NCI-H146 (cell line): ENCODE results near the gene HOMEZ.
A peak's percentile ranks its signal among the peaks of the same experiment; 100 is the strongest.
"Not testable (repeated sequence)": the region's sequence is repeated elsewhere in the genome, so short reads cannot be mapped to it uniquely, and the experiment has no call there.

Experiments used
- DNase-seq: peaks from one replicate; lab custom pipeline; 2025; lab: John Stamatoyannopoulos, UW

HOMEZ gene

DNA sequence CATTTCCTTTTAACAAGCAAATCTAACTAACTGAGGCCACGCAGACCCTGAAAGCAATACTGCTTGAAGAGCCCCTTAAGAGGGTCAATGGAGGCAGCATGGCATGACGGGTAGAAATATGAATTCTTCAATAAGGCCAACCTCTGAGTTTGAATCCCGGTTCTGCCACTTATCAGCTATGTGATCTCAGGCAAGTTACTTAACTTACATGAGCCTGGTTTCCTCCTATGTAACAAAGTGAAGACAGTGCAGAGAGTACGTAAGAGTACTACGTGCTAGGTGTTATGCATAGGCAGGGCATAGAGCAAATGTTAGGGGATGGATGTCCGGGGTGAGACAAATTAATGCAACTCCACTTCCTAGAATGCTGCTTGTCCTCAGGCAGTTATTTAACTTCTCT lies 4.7 kb downstream of the HOMEZ start:
- DNase-seq: no peak

- DNase-seq: not testable (repeated sequence)
Measured at GRCh38 chr14:23277928-23278327, 8.0 kb downstream of the HOMEZ start.

DNA sequence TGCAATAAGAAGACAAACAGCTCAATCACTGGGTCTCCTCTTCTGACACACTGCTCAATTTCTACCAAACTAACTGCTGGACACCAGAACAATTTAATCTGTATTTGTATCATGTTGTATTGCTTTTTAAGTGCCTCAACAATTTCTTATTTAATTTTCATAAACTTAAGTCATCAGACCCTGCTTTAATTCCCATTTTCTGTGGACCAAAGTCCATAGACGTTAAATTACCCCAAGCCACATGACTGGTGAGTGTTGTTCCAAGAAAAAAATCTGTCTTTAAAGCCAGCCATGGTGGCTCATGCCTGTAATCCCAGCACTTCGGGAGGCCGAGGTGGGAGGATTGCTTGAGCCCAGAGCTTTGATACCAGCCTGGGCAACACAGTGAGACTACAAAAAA lies 8.7 kb downstream of the HOMEZ start:
- DNase-seq: no peak

- no peak for DNase-seq
Measured at GRCh38 chr14:23275412-23275811, 10.5 kb downstream of the HOMEZ start.

GRCh38 chr14:23269193-23269592 lies 16.7 kb downstream of the HOMEZ start:
- DNase-seq: no peak

DNA sequence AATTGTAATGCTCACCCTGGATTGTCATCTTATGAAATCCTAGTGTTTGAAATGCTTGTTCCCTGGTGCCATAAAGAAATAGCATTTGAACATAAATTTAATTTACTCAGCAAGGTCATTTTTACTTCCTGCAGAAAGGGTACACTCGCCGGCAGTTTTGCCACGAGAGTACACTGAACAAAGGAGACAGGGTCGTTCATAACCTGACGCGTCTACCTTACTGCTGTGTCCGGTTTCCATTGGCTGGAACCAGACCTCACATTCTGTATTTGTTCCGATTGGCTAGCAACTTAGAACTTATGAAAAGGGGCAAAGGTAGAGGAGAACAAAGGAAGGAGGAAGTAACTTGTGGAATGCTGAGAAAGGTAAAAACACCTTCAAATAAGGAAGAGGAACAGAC lies 25.1 kb downstream of the HOMEZ start:
- not testable (repeated sequence) for DNase-seq

DNA sequence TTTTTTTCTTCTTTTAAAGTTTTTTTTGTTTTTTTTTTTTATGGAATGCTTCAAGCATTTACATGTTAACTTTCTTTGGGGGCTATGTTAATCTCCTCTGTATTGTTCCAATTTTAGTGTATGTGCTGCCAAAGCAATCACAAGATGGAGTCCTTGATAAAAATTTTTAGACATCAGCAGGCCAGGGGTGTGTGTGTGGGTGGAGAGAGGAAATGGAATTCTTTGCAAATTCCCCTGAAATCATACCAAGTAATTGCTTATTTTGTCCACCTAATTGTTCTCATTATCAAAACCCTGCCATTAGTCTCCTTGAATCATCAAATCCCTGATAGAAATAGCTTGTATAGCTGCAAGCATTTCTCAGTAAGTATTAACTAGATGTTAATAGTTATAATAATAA lies 26.5 kb downstream of the HOMEZ start:
- DNase-seq: no peak

- DNase-seq: no peak
Measured at GRCh38 chr14:23258256-23258655, 27.7 kb downstream of the HOMEZ start.

DNA sequence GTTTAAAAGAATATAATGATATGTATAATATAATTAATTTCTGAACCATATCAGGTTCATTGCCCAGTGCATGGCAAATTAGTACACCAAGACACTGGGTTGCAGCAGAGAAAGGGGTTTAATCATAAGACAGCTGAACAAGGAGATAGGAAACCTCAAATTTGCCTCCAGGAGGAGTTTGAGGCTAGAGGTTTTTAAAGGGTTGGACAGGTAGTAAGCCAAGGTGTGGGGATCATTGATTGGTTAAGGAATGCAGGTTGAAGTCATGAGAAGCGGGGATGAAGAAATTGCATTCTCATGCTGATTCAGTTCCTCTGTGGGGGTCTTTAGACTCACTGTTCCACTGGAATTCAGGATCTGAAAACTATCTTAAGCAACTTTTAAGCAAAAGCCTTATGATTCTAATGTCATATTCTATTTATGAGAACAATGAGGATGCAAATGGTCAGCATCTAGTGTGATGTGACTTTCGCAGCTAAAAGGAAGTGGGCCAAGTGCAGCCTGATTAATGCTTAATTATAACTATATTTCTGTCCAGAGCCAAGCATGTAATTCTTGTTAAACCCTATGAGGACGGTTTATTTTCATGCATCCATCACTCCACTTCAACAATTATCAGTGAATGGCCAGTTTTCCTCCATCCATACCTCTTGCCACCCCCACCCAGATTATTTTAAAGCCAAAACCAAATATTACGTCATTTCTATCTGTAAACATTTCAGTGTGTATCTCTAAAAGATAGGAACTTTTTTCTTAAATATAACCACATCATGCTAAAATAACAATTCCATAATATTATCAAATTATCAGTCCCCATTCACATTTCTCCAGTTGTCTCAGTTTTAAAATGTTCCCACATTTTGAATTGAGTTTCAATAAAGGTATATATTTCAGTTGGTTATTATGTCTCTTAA lies 33.3 kb downstream of the HOMEZ start:
- no peak for DNase-seq

DNA sequence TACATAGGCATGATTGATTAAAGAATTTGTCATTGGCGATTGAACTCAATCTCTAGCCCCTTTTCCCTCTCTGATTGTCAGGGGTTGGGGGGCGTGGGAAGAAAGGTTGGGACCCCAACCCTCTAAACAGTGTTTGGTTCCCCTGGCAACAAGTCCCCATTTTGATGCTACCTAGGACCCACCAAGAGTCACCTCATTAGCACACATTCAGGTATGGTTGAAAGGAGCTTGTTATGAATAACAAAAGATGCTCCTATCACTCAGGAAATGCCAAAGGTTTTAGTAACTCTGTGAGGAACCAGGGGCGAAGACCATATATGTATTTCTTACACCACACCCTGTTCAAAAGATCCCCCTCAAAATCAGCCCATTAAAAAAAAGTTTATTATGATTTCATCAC lies 33.9 kb downstream of the HOMEZ start:
- DNase-seq: no peak

- no peak for DNase-seq
Measured at GRCh38 chr14:23249824-23250223, 36.1 kb downstream of the HOMEZ start.

DNA sequence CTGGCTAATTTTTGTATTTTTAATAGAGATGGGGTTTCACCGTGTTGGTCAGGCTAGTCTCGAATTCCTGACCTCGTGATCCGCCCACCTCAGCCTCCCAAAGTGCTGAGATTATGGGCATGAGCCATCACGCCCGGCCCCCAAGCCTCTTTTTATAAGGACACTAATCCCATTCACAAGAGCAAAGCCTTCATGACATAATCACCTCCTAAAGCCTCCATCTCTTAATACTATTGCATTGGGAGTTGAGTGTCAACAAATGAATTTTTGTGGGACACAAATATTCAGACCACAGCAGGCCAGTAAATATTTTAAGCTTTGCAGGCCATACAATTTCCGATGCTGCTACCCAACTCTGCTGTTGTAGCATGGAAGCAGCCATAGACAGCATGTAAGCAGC lies 37.3 kb downstream of the HOMEZ start:
- no peak for DNase-seq

- no peak for DNase-seq
Measured at GRCh38 chr14:23245282-23245681, 40.6 kb downstream of the HOMEZ start.

DNA sequence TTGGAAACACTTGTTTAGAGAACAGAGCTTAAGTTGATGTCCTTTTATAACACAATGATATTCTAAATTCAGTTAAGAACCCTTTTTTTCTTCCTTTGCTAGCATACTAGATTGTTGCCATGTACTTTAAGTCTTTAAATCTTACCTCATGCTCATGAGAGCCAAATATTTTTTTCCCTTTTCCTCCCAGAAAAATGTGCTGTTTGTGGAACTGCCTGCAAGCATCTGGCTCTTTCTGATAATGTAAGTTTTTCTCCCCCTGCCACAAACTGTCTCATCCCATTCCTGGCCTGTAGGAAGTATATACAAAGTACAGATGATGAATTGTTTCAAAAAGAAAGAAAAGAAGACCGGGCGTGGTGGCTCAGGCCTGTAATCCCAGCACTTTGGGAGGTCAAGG lies 42.9 kb downstream of the HOMEZ start:
- no peak for DNase-seq

GRCh38 chr14:23242076-23242475 lies 43.9 kb downstream of the HOMEZ start:
- no peak for DNase-seq

DNA sequence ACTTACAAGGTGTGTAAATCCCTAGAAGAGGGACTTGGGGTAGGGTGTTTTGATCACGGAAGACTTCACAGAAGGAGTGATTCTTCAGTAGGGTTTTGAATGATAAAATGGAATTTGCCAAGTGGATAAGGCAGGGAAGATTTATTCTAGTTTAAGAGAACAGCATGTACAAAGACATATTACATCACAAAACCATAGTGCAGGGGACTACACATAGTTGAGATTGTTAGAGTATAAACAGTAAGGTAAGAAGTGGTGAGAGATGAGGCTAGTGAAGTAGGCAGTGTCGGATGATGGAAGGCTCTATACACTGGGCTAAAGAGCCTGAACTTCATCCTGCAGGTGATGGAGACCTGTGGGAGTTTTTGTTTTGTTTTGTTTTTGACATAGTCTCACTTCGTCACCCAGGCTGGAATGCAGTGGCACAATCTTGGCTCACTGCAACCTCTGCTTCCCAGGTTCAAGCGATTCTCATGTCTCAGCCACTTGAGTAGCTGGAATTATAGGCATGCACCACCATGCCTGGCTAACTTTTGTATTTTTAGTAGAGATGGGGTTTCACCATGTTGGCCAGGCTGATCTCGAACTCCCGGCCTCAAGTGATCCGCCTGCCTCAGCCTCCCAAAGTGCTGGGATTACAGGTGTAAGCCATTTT lies 44.7 kb downstream of the HOMEZ start:
- DNase-seq: not testable (repeated sequence)

DNA sequence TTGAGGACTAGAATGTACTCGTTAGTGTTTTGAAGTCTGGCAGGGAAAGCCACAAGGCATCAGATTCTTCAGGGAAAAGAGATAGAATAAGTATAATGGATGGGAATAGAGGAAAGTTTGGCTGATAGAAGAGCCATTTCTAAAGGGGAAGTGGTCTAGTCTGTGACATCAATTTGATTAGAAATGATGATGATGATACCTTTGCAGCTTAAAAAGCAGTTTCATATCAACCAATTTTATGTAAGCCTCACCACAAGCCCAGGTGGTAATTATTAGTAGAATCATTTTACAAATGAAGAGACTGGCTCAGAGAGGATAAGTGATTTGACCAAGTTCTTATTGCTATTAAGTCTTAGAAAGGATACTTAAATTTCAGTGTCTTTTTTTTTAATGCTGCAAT lies 45.3 kb downstream of the HOMEZ start:
- no peak for DNase-seq

- peak; percentile 77 for DNase-seq
Measured at GRCh38 chr14:23237772-23238594, 47.9 kb downstream of the HOMEZ start, which contains the start of gene RNF212B. Gene RNF212B (plus strand): TSS chr14:23237936. CDS start chr14:23240346, 2,410 bp downstream.

GRCh38 chr14:23232241-23232808 lies 53.6 kb downstream of the HOMEZ start:
- not testable (repeated sequence) for DNase-seq

GRCh38 chr14:23228812-23229211 lies 57.1 kb downstream of the HOMEZ start:
- no peak for DNase-seq

DNA sequence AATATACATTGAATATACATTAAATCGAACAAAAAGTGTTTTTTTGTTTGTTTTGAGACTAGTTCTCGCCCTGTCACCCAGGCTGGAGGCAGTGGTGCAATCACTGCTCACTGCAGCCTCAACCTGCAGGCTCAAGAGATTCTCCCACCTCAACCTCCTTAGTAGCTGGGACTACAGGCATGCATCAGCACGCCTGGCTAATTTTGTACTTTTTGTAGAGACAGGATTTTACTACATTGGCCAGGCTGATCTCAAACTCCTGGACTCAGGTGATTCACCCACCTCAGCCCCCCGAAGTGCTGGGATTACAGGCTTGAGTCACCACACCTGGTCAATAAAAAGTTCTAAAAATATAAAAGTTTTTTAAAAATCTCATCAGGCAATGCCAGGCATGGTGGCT lies 58.4 kb downstream of the HOMEZ start:
- DNase-seq: no peak

DNA sequence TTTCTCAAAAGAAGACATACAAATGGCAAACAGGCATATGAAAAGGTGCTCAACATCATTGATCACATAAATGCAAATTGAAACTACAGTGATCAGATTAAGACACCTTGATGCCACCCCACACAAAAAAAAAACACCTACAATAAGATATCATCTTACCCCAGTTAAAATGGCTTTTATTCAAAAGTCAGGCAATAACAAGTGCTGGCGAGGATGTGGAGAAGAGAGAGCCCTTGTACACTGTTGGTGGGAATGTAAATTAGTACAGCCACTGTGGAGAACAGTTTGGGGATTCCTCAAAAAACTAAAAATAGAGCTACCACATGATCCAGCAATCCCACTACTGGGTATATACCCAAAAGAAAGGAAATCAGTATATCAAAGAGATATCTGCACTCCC lies 61.0 kb downstream of the HOMEZ start:
- not testable (repeated sequence) for DNase-seq
